GM10266 (cell line): ENCODE results near the gene GPAT2.
"Not testable (repeated sequence)": the region's sequence is repeated elsewhere in the genome, so short reads cannot be mapped to it uniquely, and the experiment has no call there.

Experiments
- DNase-seq: peaks from one replicate; pipeline ENCODE4 v3.0.0; 2012; ENCODE audit errors: extremely low spot score
- TF ChIP-seq, protein P1 (sequence below): IDR thresholded peaks from 2 replicates; pipeline ENCODE4 v1.5.1; 2012; ENCODE audit warnings: mild to moderate bottlenecking, low read depth; ENCODE audit not compliant: control insufficient read depth, insufficient read depth; ENCODE audit errors: missing control alignments

Gene GPAT2, protein sequence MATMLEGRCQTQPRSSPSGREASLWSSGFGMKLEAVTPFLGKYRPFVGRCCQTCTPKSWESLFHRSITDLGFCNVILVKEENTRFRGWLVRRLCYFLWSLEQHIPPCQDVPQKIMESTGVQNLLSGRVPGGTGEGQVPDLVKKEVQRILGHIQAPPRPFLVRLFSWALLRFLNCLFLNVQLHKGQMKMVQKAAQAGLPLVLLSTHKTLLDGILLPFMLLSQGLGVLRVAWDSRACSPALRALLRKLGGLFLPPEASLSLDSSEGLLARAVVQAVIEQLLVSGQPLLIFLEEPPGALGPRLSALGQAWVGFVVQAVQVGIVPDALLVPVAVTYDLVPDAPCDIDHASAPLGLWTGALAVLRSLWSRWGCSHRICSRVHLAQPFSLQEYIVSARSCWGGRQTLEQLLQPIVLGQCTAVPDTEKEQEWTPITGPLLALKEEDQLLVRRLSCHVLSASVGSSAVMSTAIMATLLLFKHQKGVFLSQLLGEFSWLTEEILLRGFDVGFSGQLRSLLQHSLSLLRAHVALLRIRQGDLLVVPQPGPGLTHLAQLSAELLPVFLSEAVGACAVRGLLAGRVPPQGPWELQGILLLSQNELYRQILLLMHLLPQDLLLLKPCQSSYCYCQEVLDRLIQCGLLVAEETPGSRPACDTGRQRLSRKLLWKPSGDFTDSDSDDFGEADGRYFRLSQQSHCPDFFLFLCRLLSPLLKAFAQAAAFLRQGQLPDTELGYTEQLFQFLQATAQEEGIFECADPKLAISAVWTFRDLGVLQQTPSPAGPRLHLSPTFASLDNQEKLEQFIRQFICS

DNA sequence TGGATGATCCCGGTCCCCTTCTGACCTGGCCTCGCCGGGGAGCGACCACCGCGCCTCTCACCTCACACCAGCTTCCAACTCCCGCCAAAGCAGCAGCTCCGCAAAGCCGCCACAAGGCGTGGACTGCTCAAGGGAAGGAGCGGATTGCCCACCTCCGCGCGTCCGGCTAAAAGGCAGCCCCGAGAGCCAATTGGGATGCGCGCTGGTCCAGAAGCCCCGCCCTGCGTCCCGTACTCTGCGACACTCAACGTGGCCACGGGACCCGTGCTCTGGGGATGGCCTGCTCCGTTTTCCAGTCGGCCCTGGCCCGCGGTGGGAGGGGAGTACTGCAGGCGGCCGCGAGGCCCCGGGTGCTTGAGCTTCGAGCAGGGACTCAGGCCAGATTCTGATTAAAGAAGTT, at the start of gene GPAT2:
Gene GPAT2, minus strand, starts transcription at position 125 of the 400 bp plus-strand sequence. CDS start 2,557 bp downstream, outside the sequence.
- not testable (repeated sequence) for DNase-seq

DNA sequence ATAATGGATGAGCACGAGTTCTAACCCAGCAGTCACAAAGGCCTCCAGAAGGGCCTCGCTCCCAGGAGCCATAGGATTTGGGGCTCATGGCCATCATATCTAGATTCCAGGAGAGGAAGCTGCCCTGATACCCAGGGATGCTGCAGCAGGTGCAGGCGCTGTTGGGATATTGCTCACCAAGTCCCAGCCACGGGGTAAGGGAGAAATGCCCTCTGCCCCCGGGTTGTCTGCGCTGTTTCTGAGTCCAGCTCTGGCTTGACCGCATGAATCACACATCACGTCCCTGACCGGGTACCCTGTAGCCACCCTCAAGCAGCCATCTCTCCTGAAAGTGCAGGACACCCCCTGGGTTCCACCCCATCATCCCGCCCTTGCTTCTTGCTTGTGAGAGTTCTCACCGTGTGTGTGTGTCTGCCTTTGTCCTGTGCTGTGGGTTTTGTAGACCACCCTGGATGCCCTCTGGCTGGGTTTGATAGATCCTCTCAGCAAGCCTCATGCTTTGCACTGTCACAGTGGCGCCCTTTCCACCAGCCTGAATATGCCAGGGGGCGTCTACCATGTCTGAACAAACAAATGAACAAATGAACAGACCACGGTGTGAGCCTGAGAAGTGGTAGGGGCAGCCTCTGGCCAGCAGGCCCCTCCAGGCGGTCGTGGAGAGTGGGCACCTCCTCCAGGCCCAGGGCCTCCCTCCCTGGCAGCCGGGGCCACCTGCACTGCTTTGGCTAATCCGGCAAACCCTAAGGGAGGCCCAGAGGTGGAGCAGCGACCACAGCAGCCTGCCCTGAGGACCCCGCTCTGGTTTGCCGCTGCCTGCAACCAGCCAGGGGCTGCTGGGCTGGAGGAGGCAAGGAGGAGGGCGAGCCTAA, 49.5 kb upstream of the GPAT2 start:
- TF ChIP-seq, protein P1, sequence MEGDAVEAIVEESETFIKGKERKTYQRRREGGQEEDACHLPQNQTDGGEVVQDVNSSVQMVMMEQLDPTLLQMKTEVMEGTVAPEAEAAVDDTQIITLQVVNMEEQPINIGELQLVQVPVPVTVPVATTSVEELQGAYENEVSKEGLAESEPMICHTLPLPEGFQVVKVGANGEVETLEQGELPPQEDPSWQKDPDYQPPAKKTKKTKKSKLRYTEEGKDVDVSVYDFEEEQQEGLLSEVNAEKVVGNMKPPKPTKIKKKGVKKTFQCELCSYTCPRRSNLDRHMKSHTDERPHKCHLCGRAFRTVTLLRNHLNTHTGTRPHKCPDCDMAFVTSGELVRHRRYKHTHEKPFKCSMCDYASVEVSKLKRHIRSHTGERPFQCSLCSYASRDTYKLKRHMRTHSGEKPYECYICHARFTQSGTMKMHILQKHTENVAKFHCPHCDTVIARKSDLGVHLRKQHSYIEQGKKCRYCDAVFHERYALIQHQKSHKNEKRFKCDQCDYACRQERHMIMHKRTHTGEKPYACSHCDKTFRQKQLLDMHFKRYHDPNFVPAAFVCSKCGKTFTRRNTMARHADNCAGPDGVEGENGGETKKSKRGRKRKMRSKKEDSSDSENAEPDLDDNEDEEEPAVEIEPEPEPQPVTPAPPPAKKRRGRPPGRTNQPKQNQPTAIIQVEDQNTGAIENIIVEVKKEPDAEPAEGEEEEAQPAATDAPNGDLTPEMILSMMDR, result no peak

DNA sequence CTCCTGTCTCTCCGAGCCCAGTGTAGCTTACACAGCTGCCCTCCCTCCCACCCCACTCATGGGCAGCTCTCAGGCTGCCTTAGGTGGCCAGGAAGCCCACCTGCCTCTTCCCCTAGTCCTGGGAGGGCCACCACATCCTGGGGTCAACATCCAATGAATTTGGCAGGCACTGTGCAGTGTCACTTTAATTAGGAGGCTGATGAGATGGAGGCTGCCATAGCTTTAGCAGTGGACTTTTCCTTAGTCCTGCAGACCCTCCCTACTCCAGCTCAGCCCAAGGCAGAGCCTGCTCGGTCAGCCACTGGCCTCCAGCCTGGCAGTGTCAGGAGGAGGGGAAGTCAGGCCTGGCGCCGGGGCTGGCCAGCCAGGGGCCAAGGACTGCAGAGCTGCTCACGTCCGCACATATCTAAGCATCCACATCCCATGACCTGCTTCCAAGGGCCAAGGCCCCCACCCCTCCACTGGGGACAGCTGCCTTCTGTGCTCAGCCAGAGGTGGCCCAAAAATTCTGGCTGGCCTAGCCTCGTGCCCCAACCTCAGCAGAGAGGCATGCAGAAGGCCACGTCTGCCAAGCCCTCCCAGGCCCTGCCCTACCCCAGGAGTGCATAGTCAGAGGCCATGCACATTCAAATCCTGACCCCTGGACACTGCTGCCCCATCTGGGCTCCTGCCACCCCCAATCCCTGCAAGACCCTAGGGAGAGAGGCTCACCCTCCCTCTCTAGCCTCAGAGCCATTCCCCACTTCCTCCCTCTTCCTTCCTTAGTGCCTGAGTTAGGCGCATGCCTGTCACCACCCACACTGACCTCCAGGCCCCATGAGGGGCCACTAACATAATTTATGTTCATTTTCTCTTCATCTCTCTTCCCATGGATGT, 48.6 kb upstream of the GPAT2 start:
- DNase-seq, result no peak
- TF ChIP-seq, protein P1, result no peak

More for the DNA sequence above, 49.5 kb upstream of the GPAT2 start:
- no peak for DNase-seq

DNA sequence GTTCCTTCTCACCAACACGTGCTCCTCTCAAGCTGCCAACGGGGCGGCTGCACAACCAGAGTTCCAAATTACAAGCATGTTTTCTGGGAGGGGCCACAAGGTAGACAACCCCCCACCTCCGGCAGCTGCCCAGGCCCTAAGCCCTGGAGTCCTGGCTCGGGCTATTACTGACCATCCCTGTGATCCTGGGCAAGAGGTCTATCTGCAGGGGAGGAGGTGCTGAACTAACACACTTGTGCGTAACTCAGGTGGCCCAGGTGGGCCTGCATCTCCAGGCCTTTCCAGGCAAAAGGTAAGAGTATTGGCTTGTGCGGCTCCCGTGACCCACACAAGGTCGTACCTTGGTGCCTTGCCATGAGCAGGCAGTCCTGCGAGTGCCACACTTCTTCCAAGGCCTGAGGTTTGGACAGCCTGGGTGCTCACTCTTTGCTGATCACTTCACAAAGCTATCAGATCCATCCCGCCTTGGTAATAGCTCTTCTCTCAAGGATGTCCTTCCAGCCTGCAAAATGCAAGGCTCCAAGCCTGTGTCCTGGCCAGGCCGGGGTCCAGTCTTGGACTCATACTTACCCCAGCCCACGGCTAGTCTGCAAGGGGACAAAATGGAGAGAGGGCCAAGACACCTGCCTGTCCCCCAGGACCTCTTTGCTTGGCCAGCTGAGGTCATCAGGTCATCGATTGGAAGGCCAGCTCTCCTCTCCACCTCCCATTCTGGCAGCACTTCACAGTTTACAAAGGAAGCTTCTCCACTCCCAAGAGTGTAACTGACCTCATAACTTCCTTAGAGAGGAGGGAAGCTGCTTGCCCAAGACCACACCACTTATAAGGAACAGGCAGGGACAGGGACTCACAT, 47.7 kb upstream of the GPAT2 start:
- no peak for DNase-seq
- TF ChIP-seq, protein P1, result no peak

DNA sequence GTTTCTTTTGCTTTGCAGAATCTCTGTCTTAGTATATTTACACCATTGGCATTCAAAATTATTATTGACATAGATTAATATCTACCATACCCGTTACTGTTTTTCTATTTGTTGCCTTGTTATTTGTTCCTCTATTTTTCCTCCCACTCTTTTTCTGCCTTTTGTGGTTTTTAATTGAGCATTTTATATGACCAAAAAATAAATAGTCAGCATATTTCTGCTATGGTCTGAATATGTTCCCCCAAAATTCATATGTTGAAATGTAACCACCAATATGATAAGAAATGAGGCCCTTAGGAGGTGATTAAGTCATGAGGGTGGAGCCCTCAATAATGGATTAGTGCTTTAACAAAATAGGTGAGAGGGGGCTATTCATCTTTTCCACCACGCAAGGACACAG, 46.3 kb upstream of the GPAT2 start:
- TF ChIP-seq, protein P1, result no peak
- no peak for DNase-seq

DNA sequence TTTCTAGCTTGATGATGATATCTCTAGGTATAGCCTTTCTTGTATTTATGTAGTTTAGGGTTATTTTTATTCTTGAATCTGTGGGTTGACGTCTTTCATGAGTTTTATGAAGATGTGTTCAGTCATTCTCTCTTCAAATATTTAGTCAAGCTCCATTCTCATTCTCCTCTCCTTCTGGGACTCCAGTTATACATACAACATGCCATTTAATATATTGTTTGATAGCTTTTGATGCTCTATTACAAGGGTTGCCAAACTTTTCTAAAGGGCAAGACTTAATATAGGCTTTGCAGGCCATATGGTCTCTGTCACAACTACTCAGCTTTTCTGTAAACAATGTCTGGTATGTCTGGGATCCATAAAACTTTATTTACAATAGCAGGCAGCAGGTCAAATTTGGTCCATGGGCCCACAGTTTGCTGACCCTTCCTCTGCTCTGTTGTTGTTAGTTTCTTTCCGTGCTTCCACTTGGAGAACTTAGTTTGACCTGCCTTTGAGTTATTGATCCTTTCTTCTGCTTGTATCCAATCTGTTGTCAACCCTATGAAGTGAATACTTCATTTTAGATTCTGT, 40.6 kb upstream of the GPAT2 start:
- TF ChIP-seq, protein P1, result no peak
- no peak for DNase-seq
